WTC11 (cell line): Measurements from ENCODE around the gene GPC5. TPM values are rescaled to one million over a fixed set of nuclear protein-coding genes. Genes with fewer than 3 reads are reported as not detected.

Experiments used
- ATAC-seq: fragments of 200-7000 bp; cut with Tn5 transposase; 2 replicates; pipeline ENCODE4 v1.10.0; 2021; ENCODE audit warnings: mild to moderate bottlenecking, moderate library complexity
- CTCF ChIA-PET: fragments of 300-600 bp; sonication (Branson Sonifier 250); formaldehyde crosslinking; loops from one replicate; lab custom pipeline; 2021; ENCODE audit warnings: antibody characterized with exemption; lab: Charles Lee
- POLR2A ChIA-PET: fragments of 350-600 bp; sonication (Branson Sonifier 250); formaldehyde crosslinking; loops from one replicate; lab custom pipeline; 2021; ENCODE audit warnings: antibody characterized with exemption; lab: Charles Lee
- DNase-seq: peaks from one replicate; pipeline ENCODE4 v3.0.0; 2021; ENCODE audit warnings: low spot score
- H3K27ac Mint-ChIP-seq: 2 replicates; pipeline ENCODE4 v1.8.0; 2021; ENCODE audit warnings: mixed read lengths
- H3K27me3 Mint-ChIP-seq: 2 replicates; pipeline ENCODE4 v1.8.0; 2021; ENCODE audit warnings: low read depth, mild to moderate bottlenecking, moderate library complexity, mixed read lengths
- H3K36me3 Mint-ChIP-seq: 2 replicates; pipeline ENCODE4 v1.8.0; 2021; ENCODE audit warnings: mixed read lengths
- H3K4me1 Mint-ChIP-seq: 2 replicates; pipeline ENCODE4 v1.8.0; 2022; ENCODE audit warnings: mixed read lengths
- H3K4me3 Mint-ChIP-seq: 2 replicates; pipeline ENCODE4 v1.8.0; 2021; ENCODE audit warnings: mild to moderate bottlenecking, moderate library complexity, mixed read lengths
- H3K9me3 Mint-ChIP-seq: 2 replicates; pipeline ENCODE4 v1.8.0; 2021; ENCODE audit warnings: mixed read lengths
- ATF1 ChIP-seq: sonication (generic); formaldehyde crosslinking; IDR thresholded peaks from 2 replicates; pipeline ENCODE4 v1.8.1; 2023; ENCODE audit warnings: mild to moderate bottlenecking, moderate library complexity, missing genetic modification reagents
- FOXK1 ChIP-seq: sonication (generic); formaldehyde crosslinking; IDR thresholded peaks from 2 replicates; pipeline ENCODE4 v1.8.0; 2022; ENCODE audit warnings: mild to moderate bottlenecking, moderate library complexity, missing genetic modification reagents
- FOXP1 ChIP-seq: sonication (generic); formaldehyde crosslinking; IDR thresholded peaks from 2 replicates; pipeline ENCODE4 v1.8.0; 2022; ENCODE audit warnings: missing genetic modification reagents, mild to moderate bottlenecking, moderate library complexity, borderline replicate concordance
- MXD4 ChIP-seq: fragments of 250-450 bp; sonication (Bioruptor Pico); IDR thresholded peaks from 2 replicates; pipeline ENCODE4 v1.8.0; 2021; ENCODE audit warnings: mild to moderate bottlenecking, moderate library complexity, borderline replicate concordance
- MYBL2 ChIP-seq: sonication (generic); formaldehyde crosslinking; IDR thresholded peaks from 2 replicates; pipeline ENCODE4 v1.8.1; 2023; ENCODE audit warnings: mild to moderate bottlenecking, moderate library complexity, missing genetic modification reagents
- NFATC4 ChIP-seq: fragments of 250-450 bp; sonication (Bioruptor Pico); IDR thresholded peaks from 2 replicates; pipeline ENCODE4 v1.9.0; 2021; ENCODE audit warnings: mild to moderate bottlenecking
- NR2C2 ChIP-seq: sonication (generic); formaldehyde crosslinking; IDR thresholded peaks from 2 replicates; pipeline ENCODE4 v1.8.0; 2022; ENCODE audit warnings: mild to moderate bottlenecking, missing genetic modification reagents
- NR3C1 ChIP-seq: sonication (generic); formaldehyde crosslinking; conservative IDR thresholded peaks from 2 replicates; pipeline ENCODE4 v1.8.1; 2023; ENCODE audit warnings: low read depth, mild to moderate bottlenecking, missing genetic modification reagents
- RORB ChIP-seq: fragments of 250-450 bp; sonication (Bioruptor Pico); IDR thresholded peaks from 2 replicates; pipeline ENCODE4 v1.9.0; 2021; ENCODE audit warnings: mild to moderate bottlenecking
- SMAD4 ChIP-seq: sonication (generic); formaldehyde crosslinking; IDR thresholded peaks from 2 replicates; pipeline ENCODE4 v1.8.0; 2022; ENCODE audit warnings: mild to moderate bottlenecking, missing genetic modification reagents
- SP1 ChIP-seq: sonication (generic); formaldehyde crosslinking; conservative IDR thresholded peaks from 2 replicates; pipeline ENCODE4 v1.8.1; 2022; ENCODE audit warnings: missing genetic modification reagents
- ZNF263 ChIP-seq: sonication (generic); formaldehyde crosslinking; IDR thresholded peaks from 2 replicates; pipeline ENCODE4 v1.8.1; 2022; ENCODE audit warnings: low read depth, mild to moderate bottlenecking, moderate library complexity, missing genetic modification reagents
- total RNA-seq: library from RNA; stranded (reverse); gene quantifications from 3 replicates; pipeline ENCODE4 v1.2.3, GENCODE V29; 2021
- TF ChIP-seq, protein P1 (sequence below): sonication (generic); formaldehyde crosslinking; conservative IDR thresholded peaks from 2 replicates; pipeline ENCODE4 v1.8.1; 2023; ENCODE audit warnings: mild to moderate bottlenecking, low read depth, missing genetic modification reagents, moderate library complexity
- TF ChIP-seq, protein P2 (sequence below): fragments of 200-600 bp; IDR thresholded peaks from 2 replicates; pipeline ENCODE4 v1.8.0; 2022; ENCODE audit warnings: antibody characterized with exemption
- TF ChIP-seq, protein P3 (sequence below): sonication (generic); formaldehyde crosslinking; IDR thresholded peaks from 2 replicates; pipeline ENCODE4 v1.8.1; 2023; ENCODE audit warnings: mild to moderate bottlenecking, missing genetic modification reagents, moderate library complexity
- TF ChIP-seq, protein P4 (sequence below): sonication (generic); formaldehyde crosslinking; IDR thresholded peaks from 2 replicates; pipeline ENCODE4 v1.8.1; 2022; ENCODE audit warnings: mild to moderate bottlenecking, missing genetic modification reagents, moderate library complexity, borderline replicate concordance
- TF ChIP-seq, protein P5 (sequence below): sonication (generic); formaldehyde crosslinking; IDR thresholded peaks from 2 replicates; pipeline ENCODE4 v1.8.1; 2023; ENCODE audit warnings: mild to moderate bottlenecking, missing genetic modification reagents
- TF ChIP-seq, protein P6 (sequence below): sonication (generic); formaldehyde crosslinking; IDR thresholded peaks from 2 replicates; pipeline ENCODE4 v1.8.0; 2023; ENCODE audit warnings: missing genetic modification reagents
- TF ChIP-seq, protein P7 (sequence below): sonication (generic); formaldehyde crosslinking; IDR thresholded peaks from 2 replicates; pipeline ENCODE4 v1.8.0; 2023; ENCODE audit warnings: missing genetic modification reagents, mild to moderate bottlenecking, borderline replicate concordance

The GPC5 gene
- total RNA-seq, 1 experiment from 2014 or later: 0.46 TPM

DNA sequence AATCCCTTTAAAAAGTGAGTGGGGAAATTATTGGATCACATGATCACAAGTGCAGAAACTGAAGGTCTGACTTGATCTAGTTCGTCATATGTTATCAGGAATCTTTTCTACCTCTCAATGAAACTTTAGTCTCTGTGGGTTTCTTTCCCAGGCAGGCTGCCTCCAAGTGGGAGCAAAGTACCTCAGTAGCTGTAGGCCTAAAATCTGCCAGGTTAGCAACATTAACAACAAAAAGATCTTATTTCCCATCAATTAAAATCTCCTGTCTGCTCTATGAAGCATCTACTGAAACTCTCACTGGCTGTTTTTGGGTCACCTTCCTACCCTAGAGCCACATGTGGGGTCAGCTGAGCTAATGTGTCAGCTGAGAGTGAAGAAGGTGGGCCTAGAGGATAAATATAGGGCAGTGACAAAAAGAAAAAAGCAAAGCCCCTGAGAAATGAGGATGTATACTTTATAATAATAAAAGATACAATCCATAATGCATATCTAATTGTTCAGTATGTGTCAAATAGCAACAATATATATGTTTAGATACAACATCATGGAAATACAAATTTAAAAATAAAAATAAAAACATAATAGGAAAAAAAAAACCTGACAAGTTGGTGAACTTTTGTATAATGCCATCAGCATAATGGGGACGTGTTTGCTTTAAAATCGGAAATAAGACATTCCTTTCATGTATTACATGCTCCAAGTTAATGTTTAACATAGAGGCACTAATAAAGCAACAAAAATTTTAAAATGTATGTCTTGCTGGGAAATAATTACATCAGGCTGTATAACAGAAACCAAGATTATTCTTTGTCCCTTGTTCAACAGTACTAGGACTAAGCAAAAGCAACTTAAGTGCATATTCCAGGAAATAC is 141.1 kb downstream of the GPC5 start:
- no peak for DNase-seq
- Mint-ChIP-seq H3K4me1 (peaks cover 5% of the 10 kb centered on the region), H3K36me3 (no peaks in the 10 kb centered on the region), H3K4me3 (no peak overlapping the region), H3K27me3 (no peaks in the 10 kb centered on the region), H3K9me3 (no peaks in the 10 kb centered on the region), H3K27ac (no peak overlapping the region)
- no peak for TF ChIP-seq SP1
- TF ChIP-seq, protein P1, sequence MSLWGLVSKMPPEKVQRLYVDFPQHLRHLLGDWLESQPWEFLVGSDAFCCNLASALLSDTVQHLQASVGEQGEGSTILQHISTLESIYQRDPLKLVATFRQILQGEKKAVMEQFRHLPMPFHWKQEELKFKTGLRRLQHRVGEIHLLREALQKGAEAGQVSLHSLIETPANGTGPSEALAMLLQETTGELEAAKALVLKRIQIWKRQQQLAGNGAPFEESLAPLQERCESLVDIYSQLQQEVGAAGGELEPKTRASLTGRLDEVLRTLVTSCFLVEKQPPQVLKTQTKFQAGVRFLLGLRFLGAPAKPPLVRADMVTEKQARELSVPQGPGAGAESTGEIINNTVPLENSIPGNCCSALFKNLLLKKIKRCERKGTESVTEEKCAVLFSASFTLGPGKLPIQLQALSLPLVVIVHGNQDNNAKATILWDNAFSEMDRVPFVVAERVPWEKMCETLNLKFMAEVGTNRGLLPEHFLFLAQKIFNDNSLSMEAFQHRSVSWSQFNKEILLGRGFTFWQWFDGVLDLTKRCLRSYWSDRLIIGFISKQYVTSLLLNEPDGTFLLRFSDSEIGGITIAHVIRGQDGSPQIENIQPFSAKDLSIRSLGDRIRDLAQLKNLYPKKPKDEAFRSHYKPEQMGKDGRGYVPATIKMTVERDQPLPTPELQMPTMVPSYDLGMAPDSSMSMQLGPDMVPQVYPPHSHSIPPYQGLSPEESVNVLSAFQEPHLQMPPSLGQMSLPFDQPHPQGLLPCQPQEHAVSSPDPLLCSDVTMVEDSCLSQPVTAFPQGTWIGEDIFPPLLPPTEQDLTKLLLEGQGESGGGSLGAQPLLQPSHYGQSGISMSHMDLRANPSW: no peak
- TF ChIP-seq NR2C2 (CRISPR knock-in tag): no peak
- no peak for TF ChIP-seq SMAD4
- TF ChIP-seq RORB (CRISPR knock-in tag): no peak
- TF ChIP-seq FOXP1 (CRISPR knock-in tag): no peak
- TF ChIP-seq, protein P2, sequence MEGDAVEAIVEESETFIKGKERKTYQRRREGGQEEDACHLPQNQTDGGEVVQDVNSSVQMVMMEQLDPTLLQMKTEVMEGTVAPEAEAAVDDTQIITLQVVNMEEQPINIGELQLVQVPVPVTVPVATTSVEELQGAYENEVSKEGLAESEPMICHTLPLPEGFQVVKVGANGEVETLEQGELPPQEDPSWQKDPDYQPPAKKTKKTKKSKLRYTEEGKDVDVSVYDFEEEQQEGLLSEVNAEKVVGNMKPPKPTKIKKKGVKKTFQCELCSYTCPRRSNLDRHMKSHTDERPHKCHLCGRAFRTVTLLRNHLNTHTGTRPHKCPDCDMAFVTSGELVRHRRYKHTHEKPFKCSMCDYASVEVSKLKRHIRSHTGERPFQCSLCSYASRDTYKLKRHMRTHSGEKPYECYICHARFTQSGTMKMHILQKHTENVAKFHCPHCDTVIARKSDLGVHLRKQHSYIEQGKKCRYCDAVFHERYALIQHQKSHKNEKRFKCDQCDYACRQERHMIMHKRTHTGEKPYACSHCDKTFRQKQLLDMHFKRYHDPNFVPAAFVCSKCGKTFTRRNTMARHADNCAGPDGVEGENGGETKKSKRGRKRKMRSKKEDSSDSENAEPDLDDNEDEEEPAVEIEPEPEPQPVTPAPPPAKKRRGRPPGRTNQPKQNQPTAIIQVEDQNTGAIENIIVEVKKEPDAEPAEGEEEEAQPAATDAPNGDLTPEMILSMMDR: no peak
- TF ChIP-seq ZNF263: no peak
- TF ChIP-seq NFATC4 (CRISPR knock-in tag): no peak
- no peak for TF ChIP-seq MYBL2
- no peak for TF ChIP-seq NR3C1
- TF ChIP-seq ATF1 (CRISPR knock-in tag): no peak
- TF ChIP-seq, protein P3, sequence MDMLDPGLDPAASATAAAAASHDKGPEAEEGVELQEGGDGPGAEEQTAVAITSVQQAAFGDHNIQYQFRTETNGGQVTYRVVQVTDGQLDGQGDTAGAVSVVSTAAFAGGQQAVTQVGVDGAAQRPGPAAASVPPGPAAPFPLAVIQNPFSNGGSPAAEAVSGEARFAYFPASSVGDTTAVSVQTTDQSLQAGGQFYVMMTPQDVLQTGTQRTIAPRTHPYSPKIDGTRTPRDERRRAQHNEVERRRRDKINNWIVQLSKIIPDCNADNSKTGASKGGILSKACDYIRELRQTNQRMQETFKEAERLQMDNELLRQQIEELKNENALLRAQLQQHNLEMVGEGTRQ (CRISPR knock-in tag): no peak
- TF ChIP-seq FOXK1 (CRISPR knock-in tag): no peak
- TF ChIP-seq, protein P4, sequence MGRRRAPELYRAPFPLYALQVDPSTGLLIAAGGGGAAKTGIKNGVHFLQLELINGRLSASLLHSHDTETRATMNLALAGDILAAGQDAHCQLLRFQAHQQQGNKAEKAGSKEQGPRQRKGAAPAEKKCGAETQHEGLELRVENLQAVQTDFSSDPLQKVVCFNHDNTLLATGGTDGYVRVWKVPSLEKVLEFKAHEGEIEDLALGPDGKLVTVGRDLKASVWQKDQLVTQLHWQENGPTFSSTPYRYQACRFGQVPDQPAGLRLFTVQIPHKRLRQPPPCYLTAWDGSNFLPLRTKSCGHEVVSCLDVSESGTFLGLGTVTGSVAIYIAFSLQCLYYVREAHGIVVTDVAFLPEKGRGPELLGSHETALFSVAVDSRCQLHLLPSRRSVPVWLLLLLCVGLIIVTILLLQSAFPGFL (CRISPR knock-in tag): no peak
- TF ChIP-seq, protein P5, sequence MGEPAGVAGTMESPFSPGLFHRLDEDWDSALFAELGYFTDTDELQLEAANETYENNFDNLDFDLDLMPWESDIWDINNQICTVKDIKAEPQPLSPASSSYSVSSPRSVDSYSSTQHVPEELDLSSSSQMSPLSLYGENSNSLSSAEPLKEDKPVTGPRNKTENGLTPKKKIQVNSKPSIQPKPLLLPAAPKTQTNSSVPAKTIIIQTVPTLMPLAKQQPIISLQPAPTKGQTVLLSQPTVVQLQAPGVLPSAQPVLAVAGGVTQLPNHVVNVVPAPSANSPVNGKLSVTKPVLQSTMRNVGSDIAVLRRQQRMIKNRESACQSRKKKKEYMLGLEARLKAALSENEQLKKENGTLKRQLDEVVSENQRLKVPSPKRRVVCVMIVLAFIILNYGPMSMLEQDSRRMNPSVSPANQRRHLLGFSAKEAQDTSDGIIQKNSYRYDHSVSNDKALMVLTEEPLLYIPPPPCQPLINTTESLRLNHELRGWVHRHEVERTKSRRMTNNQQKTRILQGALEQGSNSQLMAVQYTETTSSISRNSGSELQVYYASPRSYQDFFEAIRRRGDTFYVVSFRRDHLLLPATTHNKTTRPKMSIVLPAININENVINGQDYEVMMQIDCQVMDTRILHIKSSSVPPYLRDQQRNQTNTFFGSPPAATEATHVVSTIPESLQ (CRISPR knock-in tag): no peak
- TF ChIP-seq, protein P6, sequence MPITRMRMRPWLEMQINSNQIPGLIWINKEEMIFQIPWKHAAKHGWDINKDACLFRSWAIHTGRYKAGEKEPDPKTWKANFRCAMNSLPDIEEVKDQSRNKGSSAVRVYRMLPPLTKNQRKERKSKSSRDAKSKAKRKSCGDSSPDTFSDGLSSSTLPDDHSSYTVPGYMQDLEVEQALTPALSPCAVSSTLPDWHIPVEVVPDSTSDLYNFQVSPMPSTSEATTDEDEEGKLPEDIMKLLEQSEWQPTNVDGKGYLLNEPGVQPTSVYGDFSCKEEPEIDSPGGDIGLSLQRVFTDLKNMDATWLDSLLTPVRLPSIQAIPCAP (CRISPR knock-in tag): no peak
- no peak for TF ChIP-seq MXD4 (CRISPR knock-in tag)
- TF ChIP-seq, protein P7, sequence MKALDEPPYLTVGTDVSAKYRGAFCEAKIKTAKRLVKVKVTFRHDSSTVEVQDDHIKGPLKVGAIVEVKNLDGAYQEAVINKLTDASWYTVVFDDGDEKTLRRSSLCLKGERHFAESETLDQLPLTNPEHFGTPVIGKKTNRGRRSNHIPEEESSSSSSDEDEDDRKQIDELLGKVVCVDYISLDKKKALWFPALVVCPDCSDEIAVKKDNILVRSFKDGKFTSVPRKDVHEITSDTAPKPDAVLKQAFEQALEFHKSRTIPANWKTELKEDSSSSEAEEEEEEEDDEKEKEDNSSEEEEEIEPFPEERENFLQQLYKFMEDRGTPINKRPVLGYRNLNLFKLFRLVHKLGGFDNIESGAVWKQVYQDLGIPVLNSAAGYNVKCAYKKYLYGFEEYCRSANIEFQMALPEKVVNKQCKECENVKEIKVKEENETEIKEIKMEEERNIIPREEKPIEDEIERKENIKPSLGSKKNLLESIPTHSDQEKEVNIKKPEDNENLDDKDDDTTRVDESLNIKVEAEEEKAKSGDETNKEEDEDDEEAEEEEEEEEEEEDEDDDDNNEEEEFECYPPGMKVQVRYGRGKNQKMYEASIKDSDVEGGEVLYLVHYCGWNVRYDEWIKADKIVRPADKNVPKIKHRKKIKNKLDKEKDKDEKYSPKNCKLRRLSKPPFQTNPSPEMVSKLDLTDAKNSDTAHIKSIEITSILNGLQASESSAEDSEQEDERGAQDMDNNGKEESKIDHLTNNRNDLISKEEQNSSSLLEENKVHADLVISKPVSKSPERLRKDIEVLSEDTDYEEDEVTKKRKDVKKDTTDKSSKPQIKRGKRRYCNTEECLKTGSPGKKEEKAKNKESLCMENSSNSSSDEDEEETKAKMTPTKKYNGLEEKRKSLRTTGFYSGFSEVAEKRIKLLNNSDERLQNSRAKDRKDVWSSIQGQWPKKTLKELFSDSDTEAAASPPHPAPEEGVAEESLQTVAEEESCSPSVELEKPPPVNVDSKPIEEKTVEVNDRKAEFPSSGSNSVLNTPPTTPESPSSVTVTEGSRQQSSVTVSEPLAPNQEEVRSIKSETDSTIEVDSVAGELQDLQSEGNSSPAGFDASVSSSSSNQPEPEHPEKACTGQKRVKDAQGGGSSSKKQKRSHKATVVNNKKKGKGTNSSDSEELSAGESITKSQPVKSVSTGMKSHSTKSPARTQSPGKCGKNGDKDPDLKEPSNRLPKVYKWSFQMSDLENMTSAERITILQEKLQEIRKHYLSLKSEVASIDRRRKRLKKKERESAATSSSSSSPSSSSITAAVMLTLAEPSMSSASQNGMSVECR (CRISPR knock-in tag): no peak
- ATAC-seq: no peak
- POLR2A ChIA-PET: no interaction called here
- CTCF ChIA-PET: no interaction called here
